Measurements from ENCODE around the gene TP53RK. TPM values are rescaled to one million over a fixed set of nuclear protein-coding genes. Genes with fewer than 3 reads are reported as not detected.

Gene TP53RK
- total RNA-seq, 5 donors from 2014 or later (not counting 1 experiment from before 2014, with no cell fraction given) = 5.8 to 23.2 (median 21.9) TPM

DNA sequence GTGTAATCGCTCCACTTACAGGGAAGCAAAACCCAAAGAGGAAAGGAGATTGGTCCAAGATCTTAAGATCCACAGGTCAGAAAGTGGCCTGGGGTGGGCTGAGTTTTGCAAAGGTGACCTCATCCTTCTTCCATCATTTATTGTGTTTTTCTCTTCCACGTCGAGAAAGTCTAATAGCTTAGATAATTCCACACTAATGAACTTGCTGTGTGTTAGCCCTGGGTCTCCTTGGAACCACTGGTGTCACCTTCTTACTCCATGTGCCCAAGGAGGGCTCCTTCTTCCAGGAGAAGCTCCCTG is 39.6 kb downstream of the TP53RK start:
- DNase-seq (no peak), ATAC-seq (replicated peaks in 1 of 4) (no peak)
- Histone ChIP-seq H3K27ac (ENCODE audit: low read length) (no peak overlapping the region), H3K36me3 (ENCODE audit: control insufficient read depth in 2 of 2, extremely low read depth in 1 of 2, insufficient read depth in 1 of 2, low read length in 1 of 2) (no peaks in the 10 kb centered on the region), H3K27me3 (replicated peaks in 1 of 2; ENCODE audit: control insufficient read depth in 2 of 2, extremely low read depth in 1 of 2, insufficient read depth in 2 of 2, low read length in 1 of 2) (peaks cover 16 to 29% of the 10 kb centered on the region in 2 experiments), H3K4me1 (ENCODE audit: control insufficient read depth in 1 of 2, extremely low read depth in 1 of 2, insufficient read depth in 2 of 2, low read length in 2 of 2) (no peaks in the 10 kb centered on the region), H3K9me3 (no peaks in the 10 kb centered on the region), H3K4me3 (ENCODE audit: control insufficient read depth in 1 of 2, extremely low read depth in 1 of 2, low read length in 1 of 2) (no peak overlapping the region)
- Mint-ChIP-seq H3K27ac (no peak overlapping the region), H3K27me3 (peaks cover 35 to 40% of the 10 kb centered on the region in 2 donors), H3K9me3 (no peaks in the 10 kb centered on the region), H3K4me1 (no peaks in the 10 kb centered on the region), H3K36me3 (no peaks in the 10 kb centered on the region), H3K4me3 (no peak overlapping the region)
- WGBS (ENCODE audit: insufficient coverage) = 80% methylated on average over 1 of the region's 3 CpGs
- POLR2A ChIA-PET = no interaction called here
- CTCF ChIA-PET = no interaction called here

DNA sequence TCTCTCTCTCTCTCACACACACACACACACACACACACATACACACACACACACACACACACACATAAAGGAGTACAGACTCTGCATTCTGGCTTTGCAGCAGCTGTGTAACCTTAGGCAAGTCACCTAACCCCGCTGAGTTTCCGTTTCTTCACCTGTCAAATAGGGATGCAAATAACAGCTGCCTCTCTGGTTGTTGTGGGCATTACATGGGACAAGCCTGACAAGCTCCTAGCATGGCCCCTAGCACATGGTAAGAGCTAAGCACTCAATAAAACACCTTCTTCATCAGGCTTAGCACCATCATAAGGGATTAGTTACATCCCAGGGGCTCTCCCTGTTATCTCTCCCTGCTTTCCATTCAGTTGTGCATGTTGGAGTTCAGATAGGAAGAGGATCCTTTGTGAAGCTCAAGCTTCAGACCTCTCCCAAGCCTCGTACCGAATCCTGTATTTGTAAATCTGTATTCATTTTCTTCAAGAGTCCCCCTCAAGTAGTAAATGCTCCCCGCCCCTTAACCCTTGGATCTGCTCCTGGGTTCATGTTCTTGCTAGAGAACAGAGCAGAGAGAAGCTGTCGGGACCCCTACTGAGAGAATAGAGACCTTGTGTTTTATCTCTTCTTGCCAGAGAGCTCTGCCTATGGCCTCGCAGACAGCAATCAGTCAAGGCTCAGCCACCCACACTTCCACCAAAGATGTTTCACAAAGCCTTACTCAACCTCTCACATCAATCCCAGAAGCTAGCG is 40.2 kb downstream of the TP53RK start:
- Histone ChIP-seq H3K27ac (ENCODE audit: low read length) (no peak overlapping the region), H3K4me3 (ENCODE audit: control insufficient read depth in 1 of 2, extremely low read depth in 1 of 2, low read length in 1 of 2) (no peak overlapping the region), H3K27me3 (replicated peaks in 1 of 2; ENCODE audit: control insufficient read depth in 2 of 2, extremely low read depth in 1 of 2, insufficient read depth in 2 of 2, low read length in 1 of 2) (peaks cover 16 to 29% of the 10 kb centered on the region in 2 experiments), H3K36me3 (ENCODE audit: control insufficient read depth in 2 of 2, extremely low read depth in 1 of 2, insufficient read depth in 1 of 2, low read length in 1 of 2) (no peaks in the 10 kb centered on the region), H3K9me3 (no peaks in the 10 kb centered on the region), H3K4me1 (ENCODE audit: control insufficient read depth in 1 of 2, extremely low read depth in 1 of 2, insufficient read depth in 2 of 2, low read length in 2 of 2) (no peaks in the 10 kb centered on the region)
- Mint-ChIP-seq H3K4me3 (no peak overlapping the region), H3K36me3 (no peaks in the 10 kb centered on the region), H3K27me3 (peaks cover 35% of the 10 kb centered on the region in 2 donors), H3K27ac (no peak overlapping the region), H3K4me1 (no peaks in the 10 kb centered on the region), H3K9me3 (no peaks in the 10 kb centered on the region)
- ATAC-seq (replicated peaks in 1 of 4) (no peak), DNase-seq (no peak)
- ChIA-PET POLR2A (no interaction called here), CTCF (no interaction called here)
- 70% methylated on average over 6 of the region's 8 CpGs for WGBS (ENCODE audit: insufficient coverage)

DNA sequence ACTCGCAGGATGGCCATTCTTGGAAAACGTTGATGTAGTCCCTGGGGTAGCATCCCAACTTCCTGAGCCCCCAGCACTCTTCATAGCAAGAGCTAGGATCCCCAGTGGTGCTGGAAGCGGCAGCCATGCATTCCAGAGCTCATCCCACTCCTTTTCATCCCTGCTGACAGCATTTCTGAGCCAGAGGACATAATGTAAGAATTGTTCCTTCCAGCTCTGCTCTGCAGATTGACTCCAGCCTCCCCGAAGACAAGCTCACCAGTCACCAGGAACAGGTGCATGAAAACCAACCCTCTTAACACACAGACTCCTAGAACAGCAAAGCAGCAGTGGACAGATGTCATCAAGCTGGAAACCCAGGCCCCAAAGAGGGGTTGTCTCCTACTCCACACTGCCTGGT is 41.8 kb downstream of the TP53RK start:
- H3K36me3 Mint-ChIP-seq = no peaks in the 10 kb centered on the region
- POLR2A ChIA-PET = no interaction called here
- no peaks in the 10 kb centered on the region for H3K9me3 ChIP-seq
- H3K36me3 ChIP-seq (ENCODE audit: control insufficient read depth in 2 of 2, extremely low read depth in 1 of 2, insufficient read depth in 1 of 2, low read length in 1 of 2) = no peaks in the 10 kb centered on the region
- no peak overlapping the region for H3K27ac ChIP-seq (ENCODE audit: low read length)
- 51% methylated on average over 2 of the region's 4 CpGs for WGBS (ENCODE audit: insufficient coverage)
- peaks cover 22 to 26% of the 10 kb centered on the region in 2 donors for H3K27me3 Mint-ChIP-seq
- H3K4me3 ChIP-seq (ENCODE audit: control insufficient read depth in 1 of 2, extremely low read depth in 1 of 2, low read length in 1 of 2) = no peak overlapping the region
- H3K27me3 ChIP-seq (replicated peaks in 1 of 2; ENCODE audit: control insufficient read depth in 2 of 2, extremely low read depth in 1 of 2, insufficient read depth in 2 of 2, low read length in 1 of 2) = peaks cover 16 to 30% of the 10 kb centered on the region in 2 experiments
- no peaks in the 10 kb centered on the region for H3K9me3 Mint-ChIP-seq
- no peaks in the 10 kb centered on the region for H3K4me1 Mint-ChIP-seq
- ATAC-seq (replicated peaks in 1 of 4) = no peak
- no peak overlapping the region for H3K4me3 Mint-ChIP-seq
- DNase-seq = no peak
- no peaks in the 10 kb centered on the region for H3K4me1 ChIP-seq (ENCODE audit: control insufficient read depth in 1 of 2, extremely low read depth in 1 of 2, insufficient read depth in 2 of 2, low read length in 2 of 2)
- CTCF ChIA-PET = interaction anchor here in 1 of 2 donors (0.6 kb wide), 1 partner anchor 113 kb away, joined by 3 read pairs; no protein-coding TSS in a partner anchor
- H3K27ac Mint-ChIP-seq = no peak overlapping the region

DNA sequence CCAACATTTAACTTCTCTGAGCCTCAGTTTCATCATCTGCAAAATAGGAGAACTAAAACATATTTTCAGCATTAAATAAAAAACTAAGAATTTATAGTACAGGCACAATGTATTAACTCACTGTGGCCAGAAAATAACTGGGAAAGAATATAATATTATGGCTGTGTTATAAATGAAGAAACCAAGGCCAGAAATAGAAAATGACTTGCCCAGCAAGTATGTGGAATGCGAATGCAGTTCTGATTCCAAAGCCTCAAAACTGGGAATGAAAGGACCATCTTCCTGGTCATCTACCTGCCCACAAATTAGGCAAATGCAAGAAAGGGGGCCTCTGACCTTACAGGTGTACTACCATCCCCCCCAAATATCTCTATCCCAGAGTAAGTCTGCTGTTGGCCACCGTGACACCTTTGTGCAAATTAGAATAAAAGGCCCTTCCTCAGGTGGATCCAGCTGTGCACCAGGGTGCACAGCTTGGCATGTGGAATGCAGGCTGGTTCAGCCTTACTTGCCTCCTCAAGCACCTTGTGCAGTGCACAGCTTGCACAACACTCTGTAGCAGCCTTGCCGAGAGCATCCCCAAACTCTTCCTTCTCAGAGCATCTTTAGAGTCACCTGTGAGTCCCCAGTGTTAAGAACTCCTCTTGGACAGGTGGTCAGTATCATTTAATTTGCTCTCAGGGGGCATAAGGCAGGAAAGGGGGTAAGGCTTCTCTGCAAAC is 42.4 kb downstream of the TP53RK start:
- Histone ChIP-seq H3K4me3 (ENCODE audit: control insufficient read depth in 1 of 2, extremely low read depth in 1 of 2, low read length in 1 of 2) (no peak overlapping the region), H3K27ac (ENCODE audit: low read length) (no peak overlapping the region), H3K4me1 (ENCODE audit: control insufficient read depth in 1 of 2, extremely low read depth in 1 of 2, insufficient read depth in 2 of 2, low read length in 2 of 2) (no peaks in the 10 kb centered on the region), H3K9me3 (no peaks in the 10 kb centered on the region), H3K36me3 (ENCODE audit: control insufficient read depth in 2 of 2, extremely low read depth in 1 of 2, insufficient read depth in 1 of 2, low read length in 1 of 2) (no peaks in the 10 kb centered on the region), H3K27me3 (replicated peaks in 1 of 2; ENCODE audit: control insufficient read depth in 2 of 2, extremely low read depth in 1 of 2, insufficient read depth in 2 of 2, low read length in 1 of 2) (peaks cover 16 to 33% of the 10 kb centered on the region in 2 experiments)
- 100% methylated on average over 1 of the region's 3 CpGs for WGBS (ENCODE audit: insufficient coverage)
- H3K4me1 Mint-ChIP-seq = no peaks in the 10 kb centered on the region
- no peak for ATAC-seq (replicated peaks in 1 of 4)
- peaks cover 18 to 23% of the 10 kb centered on the region in 2 donors for H3K27me3 Mint-ChIP-seq
- ChIA-PET POLR2A (no interaction called here), CTCF (no interaction called here)
- H3K4me3 Mint-ChIP-seq = no peak overlapping the region
- H3K27ac Mint-ChIP-seq = no peak overlapping the region
- no peak for DNase-seq
- H3K36me3 Mint-ChIP-seq = no peaks in the 10 kb centered on the region
- no peaks in the 10 kb centered on the region for H3K9me3 Mint-ChIP-seq

DNA sequence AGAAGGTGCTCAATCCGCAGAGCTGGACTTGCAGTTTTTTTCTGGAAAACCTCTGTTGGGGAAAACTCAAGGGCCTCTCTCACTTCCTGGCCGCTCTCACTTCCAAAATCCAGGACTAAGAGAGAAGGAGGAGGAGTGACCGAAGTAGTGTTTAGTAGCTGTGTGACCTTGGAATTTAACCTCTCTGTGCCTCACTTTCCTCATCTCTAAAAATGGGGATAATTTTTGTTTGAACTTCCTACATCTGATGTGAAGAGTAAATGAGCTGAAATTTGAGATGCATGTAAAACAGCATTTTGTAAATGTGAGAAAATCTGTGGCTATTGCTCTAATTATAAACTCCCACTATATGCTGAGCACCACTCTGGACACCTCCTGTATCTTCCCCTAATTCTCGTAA is 43.1 kb downstream of the TP53RK start:
- 83% methylated on average over 1 of the region's 4 CpGs for WGBS (ENCODE audit: insufficient coverage)
- ChIA-PET CTCF (no interaction called here), POLR2A (no interaction called here)
- H3K9me3 ChIP-seq = no peaks in the 10 kb centered on the region
- no peak overlapping the region for H3K4me3 ChIP-seq (ENCODE audit: control insufficient read depth in 1 of 2, extremely low read depth in 1 of 2, low read length in 1 of 2)
- DNase-seq = no peak
- no peak overlapping the region for H3K27ac ChIP-seq (ENCODE audit: low read length)
- no peaks in the 10 kb centered on the region for H3K4me1 Mint-ChIP-seq
- no peaks in the 10 kb centered on the region for H3K9me3 Mint-ChIP-seq
- H3K27ac Mint-ChIP-seq = no peak overlapping the region
- no peaks in the 10 kb centered on the region for H3K4me1 ChIP-seq (ENCODE audit: control insufficient read depth in 1 of 2, extremely low read depth in 1 of 2, insufficient read depth in 2 of 2, low read length in 2 of 2)
- H3K4me3 Mint-ChIP-seq = no peak overlapping the region
- no peaks in the 10 kb centered on the region for H3K36me3 ChIP-seq (ENCODE audit: control insufficient read depth in 2 of 2, extremely low read depth in 1 of 2, insufficient read depth in 1 of 2, low read length in 1 of 2)
- H3K27me3 Mint-ChIP-seq = peaks cover 19 to 20% of the 10 kb centered on the region in 2 donors
- H3K27me3 ChIP-seq (replicated peaks in 1 of 2; ENCODE audit: control insufficient read depth in 2 of 2, extremely low read depth in 1 of 2, insufficient read depth in 2 of 2, low read length in 1 of 2) = peaks cover 16 to 29% of the 10 kb centered on the region in 2 experiments
- no peak for ATAC-seq (replicated peaks in 1 of 4)
- no peaks in the 10 kb centered on the region for H3K36me3 Mint-ChIP-seq

DNA sequence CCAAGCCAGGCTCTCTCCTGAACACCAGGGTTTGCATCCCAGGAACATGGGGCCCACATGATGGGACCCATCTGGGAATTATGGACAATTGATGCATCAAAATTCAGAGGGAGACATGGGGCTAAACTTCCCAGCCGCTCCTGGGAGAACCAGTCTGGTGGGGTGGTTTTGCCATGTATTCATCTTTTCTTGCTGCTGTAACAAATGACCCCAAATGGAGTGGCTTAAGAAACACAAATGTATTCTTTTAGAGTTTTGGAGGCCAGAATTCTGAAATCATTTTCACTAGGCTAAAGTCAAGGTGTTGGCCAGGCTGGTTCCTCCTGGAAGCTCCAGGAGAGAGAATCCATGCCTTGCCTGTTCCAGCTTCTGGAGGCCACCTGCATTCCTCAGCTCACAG is 44.5 kb downstream of the TP53RK start:
- Mint-ChIP-seq H3K4me1 (no peaks in the 10 kb centered on the region), H3K27ac (no peak overlapping the region), H3K4me3 (no peak overlapping the region), H3K36me3 (no peaks in the 10 kb centered on the region), H3K9me3 (no peaks in the 10 kb centered on the region), H3K27me3 (peaks cover 6 to 9% of the 10 kb centered on the region in 2 donors)
- no CpG with 5 or more reads among the region's 1 CpG for WGBS (ENCODE audit: insufficient coverage)
- DNase-seq (no peak), ATAC-seq (replicated peaks in 1 of 4) (no peak)
- H3K4me3 ChIP-seq (ENCODE audit: control insufficient read depth in 1 of 2, extremely low read depth in 1 of 2, low read length in 1 of 2) = no peak overlapping the region
- CTCF ChIA-PET = no interaction called here
- H3K4me1 ChIP-seq (ENCODE audit: control insufficient read depth in 1 of 2, extremely low read depth in 1 of 2, insufficient read depth in 2 of 2, low read length in 2 of 2) = no peaks in the 10 kb centered on the region
- H3K36me3 ChIP-seq (ENCODE audit: control insufficient read depth in 2 of 2, extremely low read depth in 1 of 2, insufficient read depth in 1 of 2, low read length in 1 of 2) = no peaks in the 10 kb centered on the region
- H3K9me3 ChIP-seq = no peaks in the 10 kb centered on the region
- peaks cover 3 to 27% of the 10 kb centered on the region in 2 experiments for H3K27me3 ChIP-seq (replicated peaks in 1 of 2; ENCODE audit: control insufficient read depth in 2 of 2, extremely low read depth in 1 of 2, insufficient read depth in 2 of 2, low read length in 1 of 2)
- POLR2A ChIA-PET = no interaction called here
- no peak overlapping the region for H3K27ac ChIP-seq (ENCODE audit: low read length)

Measured in T-cell (primary cell).